HUES48 (cell line): ENCODE results near the gene ENOPH1.
A peak's percentile ranks its signal among the peaks of the same experiment; 100 is the strongest.

ENCODE experiments used
- H3K27ac ChIP-seq: one replicate; pipeline ENCODE4 v1.7.0; 2013; ENCODE audit warnings: low read depth, low read length, inconsistent platforms
- H3K27me3 ChIP-seq: 2 replicates; pipeline ENCODE4 v1.6.1; 2013; ENCODE audit warnings: mild to moderate bottlenecking, low read length; ENCODE audit not compliant: control insufficient read depth, insufficient read depth
- H3K36me3 ChIP-seq: 2 replicates; pipeline ENCODE4 v1.6.1; 2013; ENCODE audit warnings: low read length; ENCODE audit not compliant: control insufficient read depth, insufficient read depth
- H3K4me1 ChIP-seq: 2 replicates; pipeline ENCODE4 v1.6.1; 2013; ENCODE audit warnings: mild to moderate bottlenecking, low read length; ENCODE audit not compliant: control insufficient read depth, insufficient read depth
- H3K4me3 ChIP-seq: 2 replicates; pipeline ENCODE4 v1.5.1; 2013; ENCODE audit warnings: mild to moderate bottlenecking, low read depth, low read length
- H3K9ac ChIP-seq: 2 replicates; pipeline ENCODE4 v1.6.1; 2013; ENCODE audit warnings: mild to moderate bottlenecking, low read depth, low read length, moderate library complexity
- H3K9me3 ChIP-seq: 2 replicates; pipeline ENCODE4 v1.6.1; 2013; ENCODE audit warnings: low read length; ENCODE audit not compliant: control insufficient read depth, insufficient read depth

ENOPH1 gene

DNA sequence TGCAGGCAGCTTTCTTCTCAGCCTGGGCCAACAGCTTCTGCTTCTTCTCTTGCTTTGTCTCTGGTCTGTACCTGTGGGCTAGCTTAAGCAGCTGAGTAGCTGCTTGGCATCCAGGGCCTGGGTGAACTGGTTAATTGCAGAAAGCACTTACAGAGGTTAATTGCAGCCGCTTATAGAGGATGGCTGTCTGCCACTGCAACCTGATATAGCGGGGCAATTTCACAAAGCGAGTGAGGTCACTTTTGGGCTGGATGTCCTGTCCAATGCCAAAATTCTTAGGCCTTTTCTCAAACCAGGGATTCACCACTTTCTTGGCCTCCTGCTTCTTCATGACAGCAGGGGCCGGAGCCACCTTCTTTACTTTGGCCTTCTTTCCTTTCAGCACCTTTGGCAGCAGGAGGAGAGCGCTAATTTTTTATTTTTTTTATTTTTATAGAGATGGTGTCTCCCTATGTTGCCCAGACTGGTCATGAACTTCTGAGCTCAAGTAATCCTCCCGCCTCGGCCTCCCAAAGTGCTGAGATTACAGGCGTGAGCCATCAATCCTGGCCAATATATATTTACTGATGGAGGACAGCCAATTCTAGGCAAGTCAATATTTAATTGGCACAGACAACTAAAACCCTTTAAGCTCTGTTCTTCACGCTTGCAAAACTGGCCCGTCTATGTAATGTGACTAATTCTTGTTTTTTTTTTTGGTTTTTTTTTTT is 61.0 kb downstream of the ENOPH1 start:
- no peak overlapping the region for H3K4me3 ChIP-seq
- H3K27me3 ChIP-seq, result no peaks in the 10 kb centered on the region
- H3K27ac ChIP-seq, result no peak overlapping the region
- H3K9ac ChIP-seq, result no peak overlapping the region
- H3K36me3 ChIP-seq, result no peaks in the 10 kb centered on the region
- no peaks in the 10 kb centered on the region for H3K9me3 ChIP-seq
- no peaks in the 10 kb centered on the region for H3K4me1 ChIP-seq

DNA sequence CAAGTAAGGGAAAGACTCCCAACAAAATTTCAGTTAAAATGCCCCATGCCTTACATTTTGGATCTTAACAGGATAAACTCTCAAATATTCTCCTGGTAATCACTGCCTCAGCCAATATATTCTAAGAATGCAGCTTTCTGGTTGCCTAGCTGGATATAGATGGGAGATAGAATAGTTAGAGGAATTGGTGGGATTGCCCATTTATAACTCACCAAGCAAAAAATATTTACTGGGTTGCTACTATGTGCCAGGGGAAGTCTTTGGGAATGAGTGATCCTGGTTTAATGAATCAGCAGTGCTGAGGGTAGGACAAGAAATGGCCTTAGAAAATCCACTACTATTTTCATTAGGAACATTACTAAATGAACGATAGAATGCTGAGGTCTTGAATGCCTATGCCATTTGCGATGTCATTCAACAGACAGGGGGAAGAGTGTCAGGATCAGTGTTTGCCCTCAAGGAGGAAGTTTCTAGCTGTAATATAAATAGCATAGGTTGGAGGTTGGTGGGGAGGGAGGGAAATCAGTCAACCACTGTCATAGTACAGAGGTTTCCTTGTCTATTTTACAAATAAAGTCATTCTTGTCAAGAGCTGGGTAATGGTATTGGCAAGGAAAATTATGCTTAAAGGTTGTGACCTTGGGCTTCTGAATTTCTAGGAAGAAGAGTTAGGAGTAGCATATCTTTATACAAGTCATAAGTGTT is 63.5 kb downstream of the ENOPH1 start:
- Histone ChIP-seq H3K27ac (no peak overlapping the region), H3K36me3 (no peaks in the 10 kb centered on the region), H3K9ac (no peak overlapping the region), H3K27me3 (no peaks in the 10 kb centered on the region), H3K4me3 (no peak overlapping the region), H3K9me3 (no peaks in the 10 kb centered on the region), H3K4me1 (no peaks in the 10 kb centered on the region)

DNA sequence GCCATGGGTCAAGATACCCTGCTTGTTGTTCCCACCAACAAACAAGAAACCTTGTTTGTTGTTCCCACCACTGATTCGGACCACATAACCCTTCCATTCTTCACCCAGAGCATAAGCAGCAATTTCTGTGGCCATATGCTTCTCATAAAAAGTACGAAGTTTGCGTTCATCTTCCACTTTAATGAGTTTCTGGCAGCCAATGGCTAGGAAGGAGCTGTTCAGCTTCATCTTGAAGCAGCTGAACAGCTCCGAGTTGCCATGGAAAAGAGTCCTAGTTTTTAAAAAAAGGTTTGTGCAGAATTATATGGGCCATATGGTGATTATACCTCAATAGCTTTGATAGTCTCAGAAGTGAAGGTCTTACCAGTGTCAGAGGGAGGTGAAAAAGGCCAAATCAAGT is 65.3 kb downstream of the ENOPH1 start:
- Histone ChIP-seq H3K9ac (no peak overlapping the region), H3K27me3 (no peaks in the 10 kb centered on the region)

DNA sequence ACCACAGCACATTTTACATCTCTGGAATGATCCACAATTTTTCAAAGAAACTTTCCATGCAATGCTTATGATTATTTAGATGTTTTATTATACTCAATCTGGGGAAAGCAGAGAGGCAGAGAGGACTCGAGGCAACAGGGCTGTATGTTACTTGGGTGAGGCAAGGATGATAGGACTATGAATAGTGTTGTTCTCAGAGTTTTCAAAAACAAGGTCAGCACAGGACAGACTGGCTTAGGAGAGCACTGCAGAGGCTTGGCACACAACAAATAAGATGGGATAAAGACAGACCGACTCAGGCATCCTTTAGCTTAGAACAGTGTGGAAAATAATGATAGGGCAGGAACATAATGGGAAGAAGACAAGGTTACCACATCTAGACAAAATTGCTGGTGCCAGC is 66.0 kb downstream of the ENOPH1 start:
- Histone ChIP-seq H3K9ac (no peak overlapping the region), H3K4me1 (peaks cover 17% of the 10 kb centered on the region), H3K9me3 (no peaks in the 10 kb centered on the region), H3K27ac (no peak overlapping the region), H3K27me3 (no peaks in the 10 kb centered on the region), H3K4me3 (no peak overlapping the region), H3K36me3 (no peaks in the 10 kb centered on the region)

More for the DNA sequence above, 65.3 kb downstream of the ENOPH1 start:
- H3K9me3 ChIP-seq, result no peaks in the 10 kb centered on the region
- no peak overlapping the region for H3K4me3 ChIP-seq
- peaks cover 10% of the 10 kb centered on the region for H3K4me1 ChIP-seq
- no peaks in the 10 kb centered on the region for H3K36me3 ChIP-seq
- no peak overlapping the region for H3K27ac ChIP-seq

DNA sequence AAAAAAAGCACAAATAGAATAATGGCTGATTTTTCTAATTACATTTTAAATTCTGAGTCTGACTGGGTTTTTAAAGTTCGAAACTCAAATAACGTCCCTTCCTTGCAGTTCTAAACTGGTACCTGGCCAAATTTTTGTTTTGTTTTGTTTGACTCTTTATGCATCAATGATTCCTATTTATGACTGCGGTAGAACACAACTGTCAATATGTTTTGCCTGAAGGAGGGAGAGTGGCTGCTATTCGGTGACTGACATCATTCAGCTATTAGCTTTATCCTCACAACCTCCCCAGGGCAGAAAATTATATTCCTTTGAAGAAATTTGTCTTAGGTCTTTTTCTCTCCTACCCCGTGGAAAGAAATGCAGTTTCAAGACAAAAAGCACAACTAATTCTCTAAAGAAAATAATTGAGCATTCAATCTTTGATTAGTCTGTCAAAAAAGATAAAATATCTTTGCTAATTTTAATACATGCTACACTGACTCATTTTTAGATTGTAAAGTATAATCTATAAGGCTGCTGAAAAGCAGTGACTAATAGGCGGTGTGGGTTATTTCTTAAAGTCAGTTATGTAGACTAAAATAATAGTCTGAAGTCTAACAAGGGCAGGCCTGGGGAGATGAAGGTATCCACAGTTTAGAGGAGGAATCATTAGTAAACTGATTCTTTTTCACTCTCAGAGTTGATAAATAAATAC is 69.5 kb downstream of the ENOPH1 start:
- Histone ChIP-seq H3K4me1 (peaks cover 21% of the 10 kb centered on the region), H3K27me3 (no peaks in the 10 kb centered on the region), H3K4me3 (no peak overlapping the region), H3K36me3 (no peaks in the 10 kb centered on the region), H3K9me3 (no peaks in the 10 kb centered on the region), H3K9ac (no peak overlapping the region), H3K27ac (no peak overlapping the region)

DNA sequence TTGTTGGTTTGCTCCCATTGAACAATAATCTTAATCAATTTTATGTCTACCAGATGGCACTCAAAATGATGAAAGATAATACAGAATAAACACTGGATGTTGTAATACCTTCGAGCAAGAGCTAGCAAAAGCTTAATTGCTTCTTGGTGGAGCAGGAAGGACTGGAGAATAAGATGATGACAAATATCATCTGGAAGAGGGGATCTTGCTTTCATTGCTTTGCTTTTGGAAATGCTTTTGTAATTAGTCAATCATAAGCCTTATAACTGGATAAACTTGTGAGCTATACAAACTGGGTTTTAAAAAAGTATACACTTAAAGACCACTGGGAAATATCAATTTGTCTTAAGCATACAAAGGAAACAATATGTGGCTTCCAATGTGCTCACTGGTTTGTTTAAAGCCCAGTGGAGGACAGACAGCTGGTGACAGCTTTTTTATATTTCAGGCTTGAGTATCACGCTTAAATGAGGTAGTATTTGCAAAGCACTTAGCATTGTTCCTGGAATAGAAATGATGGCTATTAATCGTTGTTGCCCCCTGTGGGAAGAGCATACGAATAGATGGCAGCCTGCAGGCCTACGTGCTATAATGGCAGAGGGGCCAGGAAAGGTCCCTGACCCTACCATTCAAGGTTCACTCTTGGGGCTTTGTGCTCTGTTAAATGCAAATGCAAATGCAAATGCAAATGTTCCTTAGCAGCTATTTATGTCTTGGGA is 70.2 kb downstream of the ENOPH1 start:
- Histone ChIP-seq H3K9ac (no peak overlapping the region), H3K36me3 (no peaks in the 10 kb centered on the region), H3K4me3 (no peak overlapping the region), H3K27me3 (no peaks in the 10 kb centered on the region), H3K9me3 (no peaks in the 10 kb centered on the region), H3K4me1 (peaks cover 21% of the 10 kb centered on the region), H3K27ac (no peak overlapping the region)

DNA sequence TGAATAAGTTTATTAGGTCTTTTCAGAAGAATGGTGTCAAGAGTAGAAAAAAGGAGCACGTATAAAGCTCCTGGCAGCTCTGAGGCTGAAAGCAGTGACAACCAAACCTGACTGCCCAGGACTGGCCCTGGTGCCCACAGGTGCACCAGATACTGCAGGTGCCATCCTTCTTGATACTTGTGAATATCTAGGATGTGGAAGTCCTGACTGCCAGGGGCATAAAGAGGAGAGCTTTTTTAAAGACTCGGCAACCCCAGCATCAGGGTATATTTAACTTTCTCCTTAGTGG is 70.7 kb downstream of the ENOPH1 start:
- no peak overlapping the region for H3K4me3 ChIP-seq
- no peak overlapping the region for H3K27ac ChIP-seq
- H3K9ac ChIP-seq, result no peak overlapping the region
- peaks cover 21% of the 10 kb centered on the region for H3K4me1 ChIP-seq
- H3K36me3 ChIP-seq, result no peaks in the 10 kb centered on the region
- no peaks in the 10 kb centered on the region for H3K9me3 ChIP-seq
- no peaks in the 10 kb centered on the region for H3K27me3 ChIP-seq

DNA sequence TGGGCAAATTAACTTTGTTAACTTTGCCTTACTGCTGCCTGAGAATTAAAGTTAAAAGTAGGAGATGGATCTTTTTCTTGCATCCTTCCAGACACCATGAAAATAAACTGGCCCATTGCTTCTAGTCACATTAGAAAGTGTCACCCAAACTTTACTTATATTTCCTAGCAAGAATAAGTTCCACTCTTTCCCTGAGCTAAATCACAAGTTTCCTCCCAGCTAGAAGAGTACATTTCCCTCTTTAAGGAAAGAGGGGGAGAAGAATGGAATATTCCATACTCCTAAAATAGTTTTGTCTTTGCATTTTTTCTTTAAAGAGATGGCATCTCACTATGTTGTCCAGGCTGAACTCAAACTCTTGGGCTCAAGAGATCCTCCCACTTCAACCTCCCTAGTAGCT is 77.6 kb downstream of the ENOPH1 start:
- Histone ChIP-seq H3K4me3 (no peak overlapping the region), H3K36me3 (no peaks in the 10 kb centered on the region), H3K27ac (no peak overlapping the region), H3K9ac (no peak overlapping the region), H3K27me3 (no peaks in the 10 kb centered on the region), H3K9me3 (no peaks in the 10 kb centered on the region), H3K4me1 (no peaks in the 10 kb centered on the region; the same call in 1 of the 2 replicates)

DNA sequence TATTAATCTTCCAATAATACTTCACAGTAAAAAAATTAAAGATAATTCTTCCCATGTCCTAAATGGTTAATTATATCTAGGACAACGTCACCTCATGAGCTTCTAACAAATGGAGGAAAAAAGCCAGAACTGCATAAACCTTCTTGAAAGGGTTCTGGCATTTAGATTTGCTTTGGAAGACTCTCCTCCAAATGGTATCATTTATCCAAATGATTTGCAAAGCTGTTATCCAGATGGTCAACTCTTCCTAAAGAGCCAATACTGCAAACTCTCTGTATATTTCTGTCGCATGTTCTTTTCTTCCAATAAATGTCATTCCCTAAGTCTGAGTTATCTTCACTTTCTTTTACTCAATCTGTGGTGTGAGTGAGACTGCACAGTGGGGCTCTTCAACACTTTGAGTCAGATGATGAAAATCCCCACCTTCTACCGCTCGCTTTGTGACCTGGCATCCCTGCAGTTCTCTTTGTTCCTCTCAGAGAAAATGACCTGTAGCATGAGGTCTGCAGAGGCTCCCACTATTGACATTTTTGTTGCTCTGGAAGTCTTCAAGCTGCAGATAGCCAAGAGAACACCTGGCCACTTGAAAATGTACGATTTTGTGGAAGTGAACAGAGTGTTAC is 78.5 kb downstream of the ENOPH1 start:
- H3K4me1 ChIP-seq, result no peaks in the 10 kb centered on the region; the same call in 1 of the 2 replicates
- peak overlapping the region; percentile 19 for H3K27ac ChIP-seq
- H3K4me3 ChIP-seq, result no peak overlapping the region
- no peaks in the 10 kb centered on the region for H3K36me3 ChIP-seq
- H3K9me3 ChIP-seq, result no peaks in the 10 kb centered on the region
- no peak overlapping the region for H3K9ac ChIP-seq
- H3K27me3 ChIP-seq, result no peaks in the 10 kb centered on the region

DNA sequence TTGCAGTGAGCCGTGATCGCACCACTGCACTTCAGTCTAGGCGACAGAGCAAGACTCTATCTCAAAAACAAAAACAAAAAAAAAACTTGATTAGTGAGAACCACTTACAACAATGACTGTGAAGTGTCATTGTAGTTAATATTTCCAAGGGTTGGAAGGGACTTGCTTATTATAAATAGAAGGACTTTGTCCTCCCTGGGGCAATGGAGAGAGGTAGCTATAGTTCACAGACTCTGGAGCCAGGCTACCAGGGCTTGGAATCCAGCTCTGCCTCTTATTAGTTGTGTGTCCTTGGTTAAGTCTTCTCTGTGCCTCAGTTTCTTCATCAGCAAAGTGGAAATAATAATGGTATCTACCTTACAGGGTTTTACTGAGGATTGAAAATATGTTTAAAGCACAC is 79.8 kb downstream of the ENOPH1 start:
- no peak overlapping the region for H3K9ac ChIP-seq
- no peaks in the 10 kb centered on the region for H3K36me3 ChIP-seq
- H3K9me3 ChIP-seq, result no peaks in the 10 kb centered on the region
- H3K27ac ChIP-seq, result no peak overlapping the region
- no peaks in the 10 kb centered on the region; the same call in 1 of the 2 replicates for H3K4me1 ChIP-seq
- H3K4me3 ChIP-seq, result no peak overlapping the region
- no peaks in the 10 kb centered on the region for H3K27me3 ChIP-seq
